ENCODE results near the gene FIGN.

The FIGN gene

GRCh38 chr2:163730556-163730955 is 5.3 kb downstream of the FIGN start:
- H3K27me3 Mint-ChIP-seq, result peaks cover 13% of the 10 kb centered on the region
- H3K9me3 Mint-ChIP-seq, result no peaks in the 10 kb centered on the region
- H3K4me3 Mint-ChIP-seq, result no peak overlapping the region
- no peak for DNase-seq
- H3K4me1 Mint-ChIP-seq, result no peaks in the 10 kb centered on the region
- no peaks in the 10 kb centered on the region for H3K36me3 Mint-ChIP-seq
- no peak overlapping the region for H3K27ac Mint-ChIP-seq
- CTCF ChIA-PET, result no interaction called here

- Mint-ChIP-seq H3K27me3 (peaks cover 6% of the 10 kb centered on the region), H3K27ac (no peak overlapping the region), H3K4me3 (no peak overlapping the region), H3K36me3 (no peaks in the 10 kb centered on the region), H3K4me1 (no peaks in the 10 kb centered on the region), H3K9me3 (no peaks in the 10 kb centered on the region)
- no peak for DNase-seq
- CTCF ChIA-PET, result no interaction called here
These were observed 6.1 kb downstream of the FIGN start for GRCh38 chr2:163729636-163730273.

- no peaks in the 10 kb centered on the region for H3K9me3 Mint-ChIP-seq
- H3K27ac Mint-ChIP-seq, result no peak overlapping the region
- no peaks in the 10 kb centered on the region for H3K4me1 Mint-ChIP-seq
- H3K4me3 Mint-ChIP-seq, result no peak overlapping the region
- CTCF ChIA-PET, result no interaction called here
- no peak for DNase-seq
- H3K27me3 Mint-ChIP-seq, result no peaks in the 10 kb centered on the region
- H3K36me3 Mint-ChIP-seq, result no peaks in the 10 kb centered on the region
These were observed 11.9 kb downstream of the FIGN start for GRCh38 chr2:163723881-163724280.

GRCh38 chr2:163723348-163723747 is 12.5 kb downstream of the FIGN start:
- no peak for DNase-seq
- CTCF ChIA-PET, result no interaction called here

GRCh38 chr2:163719331-163719730 is 16.5 kb downstream of the FIGN start:
- no peaks in the 10 kb centered on the region for H3K9me3 Mint-ChIP-seq
- no peak overlapping the region for H3K4me3 Mint-ChIP-seq
- H3K4me1 Mint-ChIP-seq, result no peaks in the 10 kb centered on the region
- DNase-seq, result no peak
- CTCF ChIA-PET, result no interaction called here
- H3K36me3 Mint-ChIP-seq, result no peaks in the 10 kb centered on the region
- H3K27me3 Mint-ChIP-seq, result no peaks in the 10 kb centered on the region
- no peak overlapping the region for H3K27ac Mint-ChIP-seq

More at GRCh38 chr2:163723348-163723747, 12.5 kb downstream of the FIGN start:
- Mint-ChIP-seq H3K27me3 (no peaks in the 10 kb centered on the region), H3K27ac (no peak overlapping the region), H3K36me3 (no peaks in the 10 kb centered on the region), H3K4me3 (no peak overlapping the region), H3K9me3 (no peaks in the 10 kb centered on the region), H3K4me1 (no peaks in the 10 kb centered on the region)

- Mint-ChIP-seq H3K4me1 (no peaks in the 10 kb centered on the region), H3K27me3 (no peaks in the 10 kb centered on the region), H3K9me3 (no peaks in the 10 kb centered on the region), H3K27ac (no peak overlapping the region), H3K4me3 (no peak overlapping the region), H3K36me3 (no peaks in the 10 kb centered on the region)
- no peak for DNase-seq
- CTCF ChIA-PET, result interaction anchor here (0.6 kb wide), 1 partner anchor 15 kb away, joined by 3 read pairs; no protein-coding TSS in a partner anchor
These were observed 17.7 kb downstream of the FIGN start for GRCh38 chr2:163717993-163718680.

GRCh38 chr2:163717515-163717914 is 18.3 kb downstream of the FIGN start:
- Mint-ChIP-seq H3K27me3 (no peaks in the 10 kb centered on the region), H3K4me3 (no peak overlapping the region), H3K9me3 (no peaks in the 10 kb centered on the region), H3K4me1 (no peaks in the 10 kb centered on the region), H3K27ac (no peak overlapping the region), H3K36me3 (no peaks in the 10 kb centered on the region)
- no peak for DNase-seq
- CTCF ChIA-PET, result interaction anchor here (0.6 kb wide), 1 partner anchor 15 kb away, joined by 3 read pairs; no protein-coding TSS in a partner anchor

GRCh38 chr2:163716101-163716500 is 19.7 kb downstream of the FIGN start:
- Mint-ChIP-seq H3K4me3 (no peak overlapping the region), H3K4me1 (no peaks in the 10 kb centered on the region), H3K27me3 (no peaks in the 10 kb centered on the region), H3K27ac (no peak overlapping the region), H3K36me3 (no peaks in the 10 kb centered on the region), H3K9me3 (no peaks in the 10 kb centered on the region)
- CTCF ChIA-PET, result no interaction called here
- no peak for DNase-seq

- H3K4me3 Mint-ChIP-seq, result no peak overlapping the region
- no peaks in the 10 kb centered on the region for H3K27me3 Mint-ChIP-seq
- no peaks in the 10 kb centered on the region for H3K36me3 Mint-ChIP-seq
- no peak overlapping the region for H3K27ac Mint-ChIP-seq
- CTCF ChIA-PET, result no interaction called here
- H3K4me1 Mint-ChIP-seq, result no peaks in the 10 kb centered on the region
- DNase-seq, result no peak
- H3K9me3 Mint-ChIP-seq, result no peaks in the 10 kb centered on the region
These were observed 20.1 kb downstream of the FIGN start for GRCh38 chr2:163715668-163716067.

- H3K4me1 Mint-ChIP-seq, result no peaks in the 10 kb centered on the region
- CTCF ChIA-PET, result no interaction called here
- no peaks in the 10 kb centered on the region for H3K27me3 Mint-ChIP-seq
- H3K36me3 Mint-ChIP-seq, result no peaks in the 10 kb centered on the region
- H3K27ac Mint-ChIP-seq, result no peak overlapping the region
- H3K9me3 Mint-ChIP-seq, result no peaks in the 10 kb centered on the region
- no peak overlapping the region for H3K4me3 Mint-ChIP-seq
- DNase-seq, result no peak
These were observed 20.6 kb downstream of the FIGN start for GRCh38 chr2:163715199-163715598.

- Mint-ChIP-seq H3K36me3 (no peaks in the 10 kb centered on the region), H3K27me3 (no peaks in the 10 kb centered on the region), H3K4me3 (no peak overlapping the region), H3K9me3 (no peaks in the 10 kb centered on the region), H3K27ac (no peak overlapping the region), H3K4me1 (no peaks in the 10 kb centered on the region)
- CTCF ChIA-PET, result no interaction called here
- no peak for DNase-seq
These were observed 22.1 kb downstream of the FIGN start for GRCh38 chr2:163713534-163714311.

- no peak overlapping the region for H3K4me3 Mint-ChIP-seq
- CTCF ChIA-PET, result no interaction called here
These were observed 24.1 kb downstream of the FIGN start for GRCh38 chr2:163711699-163712098.

GRCh38 chr2:163711258-163711657 is 24.6 kb downstream of the FIGN start:
- H3K27me3 Mint-ChIP-seq, result no peaks in the 10 kb centered on the region
- H3K9me3 Mint-ChIP-seq, result no peaks in the 10 kb centered on the region
- no peaks in the 10 kb centered on the region for H3K4me1 Mint-ChIP-seq
- H3K4me3 Mint-ChIP-seq, result no peak overlapping the region
- no peaks in the 10 kb centered on the region for H3K36me3 Mint-ChIP-seq
- no peak for DNase-seq
- CTCF ChIA-PET, result no interaction called here
- H3K27ac Mint-ChIP-seq, result no peak overlapping the region

More at GRCh38 chr2:163711699-163712098, 24.1 kb downstream of the FIGN start:
- Mint-ChIP-seq H3K36me3 (no peaks in the 10 kb centered on the region), H3K27ac (no peak overlapping the region), H3K4me1 (no peaks in the 10 kb centered on the region), H3K9me3 (no peaks in the 10 kb centered on the region), H3K27me3 (no peaks in the 10 kb centered on the region)
- DNase-seq, result no peak

GRCh38 chr2:163709270-163709669 is 26.5 kb downstream of the FIGN start:
- CTCF ChIA-PET, result no interaction called here
- Mint-ChIP-seq H3K27ac (no peak overlapping the region), H3K4me3 (no peak overlapping the region), H3K9me3 (peaks cover 2% of the 10 kb centered on the region), H3K4me1 (no peaks in the 10 kb centered on the region), H3K36me3 (no peaks in the 10 kb centered on the region), H3K27me3 (no peaks in the 10 kb centered on the region)
- DNase-seq, result no peak

- CTCF ChIA-PET, result no interaction called here
- no peaks in the 10 kb centered on the region for H3K27me3 Mint-ChIP-seq
These were observed 27.5 kb downstream of the FIGN start for GRCh38 chr2:163708265-163708664.

More at GRCh38 chr2:163708265-163708664, 27.5 kb downstream of the FIGN start:
- Mint-ChIP-seq H3K27ac (no peak overlapping the region), H3K4me3 (no peak overlapping the region), H3K36me3 (no peaks in the 10 kb centered on the region), H3K4me1 (no peaks in the 10 kb centered on the region), H3K9me3 (peaks cover 2% of the 10 kb centered on the region)
- DNase-seq, result no peak
